ENCODE measurements around the gene NUDT6.

DNA sequence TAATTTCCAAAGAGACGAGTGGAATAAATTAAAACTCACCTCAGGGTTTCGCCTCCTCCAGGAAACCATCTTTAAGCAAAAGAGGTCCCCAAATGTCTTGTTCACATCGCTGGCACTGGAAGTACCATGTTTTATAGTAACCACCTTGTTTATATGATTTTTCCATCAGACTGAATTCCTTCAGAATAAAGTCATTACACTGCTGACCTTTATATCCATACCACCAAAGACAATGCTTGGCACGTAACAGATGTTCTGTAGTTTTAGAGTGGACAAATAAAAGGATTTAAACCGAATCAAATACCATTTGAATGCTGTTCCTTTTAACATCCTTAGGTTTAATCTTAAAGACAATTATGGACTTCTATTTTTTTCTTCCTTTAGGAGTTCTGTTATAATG, 4.7 kb downstream of the NUDT6 start:
- TF ChIP-seq YY1 (IDR thresholded peaks at IDR 0.05; ENCODE audit: extremely low read depth, insufficient replicate concordance, low read depth, low read length) (no peak), EZH2phosphoT487 (IDR thresholded peaks at IDR 0.05; ENCODE audit: borderline replicate concordance) (no peak), CTCF (IDR thresholded peaks at IDR 0.05 in 2 of 3, conservative IDR thresholded peaks at IDR 0.05 in 1 of 3; ENCODE audit: borderline replicate concordance in 1 of 3, insufficient read depth in 1 of 3, low read depth in 2 of 3, low read length in 2 of 3) (no peak), MAX (IDR thresholded peaks at IDR 0.05) (no peak), EZH2 (IDR thresholded peaks at IDR 0.05) (no peak), POLR2AphosphoS5 (IDR thresholded peaks at IDR 0.05; ENCODE audit: low read depth, low read length) (no peak), JUND (IDR thresholded peaks at IDR 0.05) (no peak), TCF7L2 (IDR thresholded peaks at IDR 0.05; ENCODE audit: borderline replicate concordance, extremely low read depth, insufficient read depth, insufficient read length) (no peak), POLR2A (IDR thresholded peaks at IDR 0.05; ENCODE audit: borderline replicate concordance, extremely low read depth, insufficient read depth, insufficient read length) (no peak), ZBTB33 (IDR thresholded peaks at IDR 0.05; ENCODE audit: extremely low read depth, insufficient replicate concordance, low read length) (no peak), ZNF274 (IDR thresholded peaks at IDR 0.05; ENCODE audit: low read depth, low read length) (no peak)
- TF ChIP-seq, protein P1, sequence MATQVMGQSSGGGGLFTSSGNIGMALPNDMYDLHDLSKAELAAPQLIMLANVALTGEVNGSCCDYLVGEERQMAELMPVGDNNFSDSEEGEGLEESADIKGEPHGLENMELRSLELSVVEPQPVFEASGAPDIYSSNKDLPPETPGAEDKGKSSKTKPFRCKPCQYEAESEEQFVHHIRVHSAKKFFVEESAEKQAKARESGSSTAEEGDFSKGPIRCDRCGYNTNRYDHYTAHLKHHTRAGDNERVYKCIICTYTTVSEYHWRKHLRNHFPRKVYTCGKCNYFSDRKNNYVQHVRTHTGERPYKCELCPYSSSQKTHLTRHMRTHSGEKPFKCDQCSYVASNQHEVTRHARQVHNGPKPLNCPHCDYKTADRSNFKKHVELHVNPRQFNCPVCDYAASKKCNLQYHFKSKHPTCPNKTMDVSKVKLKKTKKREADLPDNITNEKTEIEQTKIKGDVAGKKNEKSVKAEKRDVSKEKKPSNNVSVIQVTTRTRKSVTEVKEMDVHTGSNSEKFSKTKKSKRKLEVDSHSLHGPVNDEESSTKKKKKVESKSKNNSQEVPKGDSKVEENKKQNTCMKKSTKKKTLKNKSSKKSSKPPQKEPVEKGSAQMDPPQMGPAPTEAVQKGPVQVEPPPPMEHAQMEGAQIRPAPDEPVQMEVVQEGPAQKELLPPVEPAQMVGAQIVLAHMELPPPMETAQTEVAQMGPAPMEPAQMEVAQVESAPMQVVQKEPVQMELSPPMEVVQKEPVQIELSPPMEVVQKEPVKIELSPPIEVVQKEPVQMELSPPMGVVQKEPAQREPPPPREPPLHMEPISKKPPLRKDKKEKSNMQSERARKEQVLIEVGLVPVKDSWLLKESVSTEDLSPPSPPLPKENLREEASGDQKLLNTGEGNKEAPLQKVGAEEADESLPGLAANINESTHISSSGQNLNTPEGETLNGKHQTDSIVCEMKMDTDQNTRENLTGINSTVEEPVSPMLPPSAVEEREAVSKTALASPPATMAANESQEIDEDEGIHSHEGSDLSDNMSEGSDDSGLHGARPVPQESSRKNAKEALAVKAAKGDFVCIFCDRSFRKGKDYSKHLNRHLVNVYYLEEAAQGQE (IDR thresholded peaks at IDR 0.05; ENCODE audit: low read depth), result no peak
